ENCODE data around the gene TLN1. TPM values are rescaled to one million over a fixed set of nuclear protein-coding genes. Genes with fewer than 3 reads are reported as not detected.

The TLN1 gene
- total and polyA plus RNA-seq, 7 donors: 45.0 to 609 (median 354) TPM

DNA sequence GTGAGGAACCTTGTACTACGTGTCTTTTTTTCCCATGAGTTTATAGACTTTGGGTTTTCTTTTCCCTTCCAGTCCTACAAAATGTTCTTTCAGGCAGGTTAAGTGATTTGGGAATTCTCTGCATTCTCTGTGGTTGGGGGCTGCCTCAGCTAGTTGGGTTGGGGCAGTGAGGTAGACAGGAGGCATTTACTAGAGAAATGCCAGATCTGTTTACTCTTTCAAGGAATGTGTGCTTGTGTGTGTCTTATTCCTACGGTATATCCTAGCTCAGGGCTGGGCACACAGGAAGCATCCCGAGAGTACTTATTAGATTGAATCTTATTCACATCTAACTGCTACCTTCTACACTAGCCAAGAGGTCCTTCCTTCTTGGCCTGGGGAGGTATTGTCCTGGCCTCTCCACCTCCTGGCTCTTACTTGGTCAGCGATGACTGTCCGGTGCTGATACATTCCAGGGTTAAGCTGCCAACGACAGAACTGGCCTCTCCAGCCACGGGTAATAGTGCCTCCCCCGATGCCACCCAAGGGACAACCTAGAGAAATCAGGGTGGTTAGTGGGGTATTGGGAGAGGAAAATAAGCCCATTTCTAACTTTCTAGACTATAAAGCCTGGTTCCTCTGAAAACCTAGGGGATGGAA, 12.0 kb upstream of the TLN1 start:
- Histone ChIP-seq H3K4me1 (peaks cover 0 to 57% (median 49%) of the 10 kb centered on the region in 4 donors), H3K27me3 (no peaks in the 10 kb centered on the region), H3K9me3 (no peaks in the 10 kb centered on the region), H3K27ac (peak overlapping the region; percentile 21 to 53 (median 52)), H3K36me3 (peaks cover 26 to 63% (median 54%) of the 10 kb centered on the region in 4 donors), H3K4me3 (no peak overlapping the region)
- 84 to 91% methylated on average over 8 of the region's 8 CpGs for WGBS, 2 donors
- DNase-seq: peak; percentile 39
- no peak for TF ChIP-seq POLR2AphosphoS5 (IDR thresholded peaks at IDR 0.05)
- TF ChIP-seq CTCF (IDR thresholded peaks at IDR 0.05): no peak
- intact Hi-C loops (cut with DNase I): loop anchor here (10.0 kb wide), 1 partner anchor 1079 kb away; the partner anchor contains the start of gene CCL27

DNA sequence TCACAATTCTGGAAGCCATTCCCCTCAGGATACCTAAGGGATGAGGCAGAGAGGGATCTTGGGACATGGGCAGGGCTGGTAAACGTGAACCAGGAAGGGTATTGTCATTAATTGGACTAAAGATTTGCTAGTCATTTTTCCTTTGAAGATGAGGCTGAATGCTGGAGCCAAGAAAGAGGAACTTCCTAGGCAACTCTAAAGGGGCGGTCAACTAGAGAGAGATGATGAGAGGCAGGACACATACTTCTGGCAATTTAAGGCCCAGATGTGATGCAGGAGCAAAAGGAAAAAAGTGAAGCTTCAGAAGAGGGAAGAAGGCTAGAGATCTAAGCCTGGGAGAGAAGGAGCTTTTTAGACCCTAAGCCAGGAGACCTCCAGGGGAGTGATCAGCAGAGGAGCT, 11.5 kb upstream of the TLN1 start:
- Histone ChIP-seq H3K9me3 (no peaks in the 10 kb centered on the region), H3K27ac (peak overlapping the region in 2 of 4 donors; percentile 51 to 52), H3K4me1 (peaks cover 0 to 57% (median 49%) of the 10 kb centered on the region in 4 donors), H3K4me3 (no peak overlapping the region), H3K36me3 (peaks cover 32 to 68% (median 59%) of the 10 kb centered on the region in 4 donors), H3K27me3 (no peaks in the 10 kb centered on the region)
- DNase-seq: no peak
- intact Hi-C loops (cut with DNase I): loop anchor here (10.0 kb wide), 1 partner anchor 1079 kb away; the partner anchor contains the start of gene CCL27
- 57 to 66% methylated on average over 2 of the region's 2 CpGs for WGBS, 2 donors
- TF ChIP-seq CTCF (IDR thresholded peaks at IDR 0.05) (no peak), POLR2AphosphoS5 (IDR thresholded peaks at IDR 0.05) (no peak), POLR2A (IDR thresholded peaks at IDR 0.05) (no peak), EP300 (IDR thresholded peaks at IDR 0.05) (no peak)

DNA sequence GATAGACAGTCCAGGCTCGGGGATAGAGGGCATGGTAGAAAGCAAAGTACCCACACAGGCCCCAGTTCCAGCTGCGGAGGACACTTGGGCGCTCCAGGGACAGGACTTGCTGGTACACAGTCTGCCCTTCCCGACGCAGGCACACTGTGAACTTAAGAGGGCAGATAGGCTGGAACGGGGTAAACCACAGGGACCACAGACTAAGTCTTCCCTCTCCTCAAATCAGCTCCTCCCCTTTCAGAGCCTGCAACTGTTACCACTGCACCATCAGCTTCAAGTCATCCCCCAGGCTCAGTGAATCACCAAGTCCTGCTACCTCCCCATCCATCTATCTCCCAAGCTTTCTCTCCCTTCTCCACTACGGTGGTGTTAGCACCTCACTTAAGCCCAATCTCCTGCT, 9.7 kb upstream of the TLN1 start:
- no peaks in the 10 kb centered on the region for H3K9me3 ChIP-seq
- peaks cover 47 to 85% (median 76%) of the 10 kb centered on the region in 4 donors for H3K36me3 ChIP-seq
- H3K27ac ChIP-seq: peak overlapping the region in 1 of 4 donors; percentile 3
- no peaks in the 10 kb centered on the region for H3K27me3 ChIP-seq
- DNase-seq: no peak
- 76 to 89% methylated on average over 7 of the region's 7 CpGs for WGBS, 2 donors
- TF ChIP-seq EP300 (IDR thresholded peaks at IDR 0.05) (no peak), POLR2AphosphoS5 (IDR thresholded peaks at IDR 0.05) (no peak), CTCF (IDR thresholded peaks at IDR 0.05) (no peak), POLR2A (IDR thresholded peaks at IDR 0.05) (no peak)
- peaks cover 0 to 41% (median 34%) of the 10 kb centered on the region in 4 donors for H3K4me1 ChIP-seq
- intact Hi-C loops (cut with DNase I): loop anchor here (10.0 kb wide), 1 partner anchor 1077 kb away; the partner anchor contains the start of gene CCL27
- no peak overlapping the region for H3K4me3 ChIP-seq

GRCh38 chr9:35740243-35740642, 8.2 kb upstream of the TLN1 start:
- Histone ChIP-seq H3K4me3 (no peak overlapping the region), H3K4me1 (peaks cover 0 to 32% (median 19%) of the 10 kb centered on the region in 4 donors), H3K9me3 (no peaks in the 10 kb centered on the region), H3K27ac (no peak overlapping the region), H3K27me3 (no peaks in the 10 kb centered on the region), H3K36me3 (peaks cover 55 to 100% (median 91%) of the 10 kb centered on the region in 4 donors)
- no peak for TF ChIP-seq CTCF (IDR thresholded peaks at IDR 0.05)
- no peak for TF ChIP-seq POLR2A (IDR thresholded peaks at IDR 0.05)
- TF ChIP-seq POLR2AphosphoS5 (IDR thresholded peaks at IDR 0.05): no peak
- no peak for TF ChIP-seq EP300 (IDR thresholded peaks at IDR 0.05)
- no peak for DNase-seq
- intact Hi-C loops (cut with DNase I): loop anchor here (10.0 kb wide), 1 partner anchor 1075 kb away; the partner anchor contains the start of gene CCL27
- WGBS, 2 donors: 88 to 91% methylated on average over 6 of the region's 6 CpGs
